H9 (cell line): ENCODE measurements around the gene ABCF1. TPM values are rescaled to one million over a fixed set of nuclear protein-coding genes. Genes with fewer than 3 reads are reported as not detected.

Experiments
- DNase-seq: peaks from one replicate; pipeline ENCODE4 v3.0.0-alpha.2; 2017
- H2AFZ ChIP-seq: one replicate; pipeline ENCODE4 v1.6.1; 2013; ENCODE audit warnings: mild to moderate bottlenecking, low read length, control low read depth, moderate library complexity
- H2AK5ac ChIP-seq: 2 replicates; pipeline ENCODE4 v1.6.1; 2013; ENCODE audit warnings: low read length, control low read depth, mixed read lengths; ENCODE audit not compliant: insufficient read length
- H2BK120ac ChIP-seq: one replicate; pipeline ENCODE4 v1.6.1; 2013; ENCODE audit warnings: low read depth, mild to moderate bottlenecking, low read length, control low read depth, inconsistent platforms; ENCODE audit not compliant: poor library complexity, severe bottlenecking
- H2BK12ac ChIP-seq: 2 replicates; pipeline ENCODE4 v1.6.1; 2013; ENCODE audit warnings: low read length, control low read depth, mixed read lengths, low read depth; ENCODE audit not compliant: insufficient read length
- H2BK15ac ChIP-seq: 2 replicates; pipeline ENCODE4 v1.6.1; 2013; ENCODE audit warnings: low read depth, low read length, control low read depth
- H2BK20ac ChIP-seq: one replicate; pipeline ENCODE4 v1.6.1; 2013; ENCODE audit warnings: low read depth, mild to moderate bottlenecking, low read length, control low read depth, inconsistent platforms; ENCODE audit not compliant: poor library complexity, severe bottlenecking
- H2BK5ac ChIP-seq: 2 replicates; pipeline ENCODE4 v1.6.1; 2013; ENCODE audit warnings: low read length, control low read depth, mixed read lengths; ENCODE audit not compliant: insufficient read length
- H3K14ac ChIP-seq: 2 replicates; pipeline ENCODE4 v1.6.1; 2013; ENCODE audit warnings: low read length, control low read depth; ENCODE audit not compliant: insufficient read depth
- H3K18ac ChIP-seq: 2 replicates; pipeline ENCODE4 v1.6.1; 2013; ENCODE audit warnings: low read depth, mild to moderate bottlenecking, mixed read lengths, low read length, control low read depth; ENCODE audit not compliant: insufficient read length
- H3K23ac ChIP-seq: 2 replicates; pipeline ENCODE4 v1.6.1; 2013; ENCODE audit warnings: low read length, control low read depth, mixed read lengths, low read depth; ENCODE audit not compliant: insufficient read length
- H3K23me2 ChIP-seq: 2 replicates; pipeline ENCODE4 v1.6.1; 2013; ENCODE audit warnings: low read depth, mild to moderate bottlenecking, mixed read lengths, low read length, control low read depth; ENCODE audit not compliant: insufficient read length, poor library complexity, severe bottlenecking
- H3K27ac ChIP-seq: 2 replicates; pipeline ENCODE4 v1.5.1; 2013; ENCODE audit warnings: low read length, control low read depth, mixed read lengths, low read depth; ENCODE audit not compliant: insufficient read length
- H3K27me3 ChIP-seq: 2 replicates; pipeline ENCODE4 v1.6.1; 2013; ENCODE audit warnings: low read length, control low read depth, inconsistent platforms; ENCODE audit not compliant: insufficient read depth
- H3K4ac ChIP-seq: 2 replicates; pipeline ENCODE4 v1.6.1; 2013; ENCODE audit warnings: low read depth, mild to moderate bottlenecking, control low read depth, inconsistent platforms, low read length, moderate library complexity
- H3K4me1 ChIP-seq: 2 replicates; pipeline ENCODE4 v1.6.1; 2013; ENCODE audit warnings: low read length, control low read depth, inconsistent platforms; ENCODE audit not compliant: insufficient read depth
- H3K4me2 ChIP-seq: 2 replicates; pipeline ENCODE4 v1.6.1; 2013; ENCODE audit warnings: low read length, control low read depth, mixed read lengths; ENCODE audit not compliant: insufficient read length, insufficient read depth
- H3K56ac ChIP-seq: 2 replicates; pipeline ENCODE4 v1.6.1; 2013; ENCODE audit warnings: low read depth, mild to moderate bottlenecking, mixed read lengths, low read length, control low read depth; ENCODE audit not compliant: insufficient read length
- H3K79me1 ChIP-seq: 2 replicates; pipeline ENCODE4 v1.6.1; 2013; ENCODE audit warnings: low read depth, mild to moderate bottlenecking, moderate library complexity, low read length, control low read depth, inconsistent platforms; ENCODE audit not compliant: insufficient read depth, poor library complexity, severe bottlenecking
- H3K79me2 ChIP-seq: 2 replicates; pipeline ENCODE4 v1.6.1; 2013; ENCODE audit warnings: low read length, control low read depth, inconsistent platforms; ENCODE audit not compliant: insufficient read depth
- H3K9ac ChIP-seq: 2 replicates; pipeline ENCODE4 v1.6.1; 2013; ENCODE audit warnings: low read length, control low read depth, mixed read lengths; ENCODE audit not compliant: insufficient read length; ENCODE audit errors: extremely low read depth
- H3K9me3 ChIP-seq: one replicate; pipeline ENCODE4 v1.6.1; 2013; ENCODE audit warnings: low read depth, low read length, inconsistent platforms; ENCODE audit not compliant: control insufficient read depth
- H3T11ph ChIP-seq: one replicate; pipeline ENCODE4 v1.6.1; 2013; ENCODE audit warnings: mild to moderate bottlenecking, low read length, control low read depth, inconsistent platforms
- H4K20me1 ChIP-seq: one replicate; pipeline ENCODE4 v1.6.1; 2013; ENCODE audit not compliant: control insufficient read depth, insufficient read length, insufficient read depth
- H4K5ac ChIP-seq: 2 replicates; pipeline ENCODE4 v1.6.1; 2013; ENCODE audit warnings: low read depth, mild to moderate bottlenecking, mixed read lengths, low read length, control low read depth; ENCODE audit not compliant: insufficient read length
- H4K8ac ChIP-seq: replicated peaks from 2 replicates; pipeline ENCODE4 v1.6.1; 2013; ENCODE audit warnings: low read length, control low read depth, mixed read lengths, low read depth; ENCODE audit not compliant: insufficient read length
- H4K91ac ChIP-seq: 2 replicates; pipeline ENCODE4 v1.6.1; 2013; ENCODE audit warnings: low read depth, mild to moderate bottlenecking, moderate library complexity, mixed read lengths, low read length, control low read depth; ENCODE audit not compliant: insufficient read length
- H3K27ac Mint-ChIP-seq, 3 experiments: 2 replicates in 2 of 3; 3 replicates in 1 of 3; pipeline ENCODE4 v1.8.0; 2020 to 2021; ENCODE audit warnings: mixed read lengths in 3 of 3, mild to moderate bottlenecking in 1 of 3, moderate library complexity in 1 of 3
- H3K27me3 Mint-ChIP-seq: 2 replicates; pipeline ENCODE4 v1.8.0; 2021; ENCODE audit warnings: low read depth, mild to moderate bottlenecking, moderate library complexity, mixed read lengths
- H3K36me3 Mint-ChIP-seq, 3 experiments: 2 replicates in 2 of 3; 3 replicates in 1 of 3; pipeline ENCODE4 v1.8.0; 2020 to 2021; ENCODE audit warnings: low read depth in 3 of 3, mixed read lengths in 3 of 3; ENCODE audit not compliant: insufficient read depth in 1 of 3
- H3K4me1 Mint-ChIP-seq, 2 experiments: 2 replicates each; pipeline ENCODE4 v1.8.0; 2020; ENCODE audit warnings: mixed read lengths in 2 of 2
- H3K4me3 Mint-ChIP-seq, 2 experiments: 2 replicates in 1 of 2; 3 replicates in 1 of 2; pipeline ENCODE4 v1.8.0; 2020 to 2021; ENCODE audit warnings: mild to moderate bottlenecking in 2 of 2, mixed read lengths in 2 of 2, moderate library complexity in 1 of 2
- H3K9me3 Mint-ChIP-seq, 2 experiments: 2 replicates in 1 of 2; 3 replicates in 1 of 2; pipeline ENCODE4 v1.8.0; 2020; ENCODE audit warnings: mild to moderate bottlenecking in 2 of 2, mixed read lengths in 2 of 2, moderate library complexity in 1 of 2
- WGBS: extraction: QIAGEN DNeasy Blood & Tissue Kit; methylation state at CpG from one replicate; pipeline ENCODE4 v1.1.7; 2013; ENCODE audit warnings: missing lambda C conversion rate, low lambda C conversion rate, mixed read lengths; ENCODE audit not compliant: insufficient read length; ENCODE audit errors: extremely low coverage; 5-methylcytosine and 5-hydroxymethylcytosine counted together
- total RNA-seq: library from RNA; stranded (reverse); gene quantifications from 2 replicates; pipeline ENCODE4 v1.2.1, GENCODE V29; 2021
- TF ChIP-seq, protein P1 (sequence below): fragments of 200-600 bp; sonication (generic); conservative IDR thresholded peaks from 3 replicates; pipeline ENCODE4 v1.8.0; 2021; ENCODE audit warnings: antibody characterized with exemption, mild to moderate bottlenecking

Gene ABCF1
- total RNA-seq, 1 experiment from 2014 or later: 118 TPM

DNA sequence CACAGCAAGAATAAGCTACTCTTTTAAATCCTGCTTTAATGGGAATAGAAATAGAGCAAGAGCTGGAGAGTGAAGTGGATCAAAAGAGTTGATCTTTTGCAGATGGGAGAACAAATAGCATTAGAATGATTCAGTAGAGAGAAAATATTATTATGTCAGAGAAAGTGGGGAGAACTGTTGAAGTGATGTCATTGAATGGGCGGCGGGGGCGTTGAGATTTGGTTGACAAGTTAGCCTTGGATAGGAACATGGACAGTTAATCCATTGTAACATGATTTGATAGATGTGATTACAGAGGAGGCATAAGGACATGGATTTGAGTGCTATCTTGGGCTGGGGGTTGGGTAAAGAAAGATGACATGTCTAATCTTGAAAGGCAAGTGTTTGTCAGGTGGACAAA is 64.6 kb downstream of the ABCF1 start:
- H3K27ac ChIP-seq: no peak overlapping the region
- no peak for DNase-seq
- H2AFZ ChIP-seq: no peak overlapping the region
- no peak overlapping the region for H2AK5ac ChIP-seq
- H3K23me2 ChIP-seq: no peaks in the 10 kb centered on the region
- H3K79me1 ChIP-seq: no peaks in the 10 kb centered on the region
- 0 out of 7 replicates have a peak overlapping the region, but pooled peaks of 1 of the 3 experiments have one; percentile 14 for H3K27ac Mint-ChIP-seq
- H3K18ac ChIP-seq: no peak overlapping the region
- H3K27me3 Mint-ChIP-seq: no peaks in the 10 kb centered on the region
- H3K4me1 Mint-ChIP-seq: no peaks in the 10 kb centered on the region
- no peak overlapping the region for H2BK15ac ChIP-seq
- no peak overlapping the region for H2BK20ac ChIP-seq
- H3T11ph ChIP-seq: no peak overlapping the region
- H2BK120ac ChIP-seq: no peak overlapping the region
- no peak overlapping the region for H3K4ac ChIP-seq
- H4K8ac ChIP-seq: no peak overlapping the region
- no peaks in the 10 kb centered on the region for H3K27me3 ChIP-seq
- no peak overlapping the region for H3K9ac ChIP-seq
- H3K56ac ChIP-seq: no peak overlapping the region
- no peaks in the 10 kb centered on the region for H3K4me1 ChIP-seq
- H3K36me3 Mint-ChIP-seq: peaks cover 29 to 66% (median 52%) of the 10 kb centered on the region in 3 experiments; a peak in 6 of 7 replicates
- H3K4me2 ChIP-seq: no peak overlapping the region
- no peak overlapping the region for H3K4me3 Mint-ChIP-seq
- H4K91ac ChIP-seq: no peak overlapping the region
- no peak overlapping the region for H2BK5ac ChIP-seq
- H4K20me1 ChIP-seq: no peaks in the 10 kb centered on the region
- no peak overlapping the region for H3K23ac ChIP-seq
- no peaks in the 10 kb centered on the region for H3K9me3 ChIP-seq
- TF ChIP-seq, protein P1, sequence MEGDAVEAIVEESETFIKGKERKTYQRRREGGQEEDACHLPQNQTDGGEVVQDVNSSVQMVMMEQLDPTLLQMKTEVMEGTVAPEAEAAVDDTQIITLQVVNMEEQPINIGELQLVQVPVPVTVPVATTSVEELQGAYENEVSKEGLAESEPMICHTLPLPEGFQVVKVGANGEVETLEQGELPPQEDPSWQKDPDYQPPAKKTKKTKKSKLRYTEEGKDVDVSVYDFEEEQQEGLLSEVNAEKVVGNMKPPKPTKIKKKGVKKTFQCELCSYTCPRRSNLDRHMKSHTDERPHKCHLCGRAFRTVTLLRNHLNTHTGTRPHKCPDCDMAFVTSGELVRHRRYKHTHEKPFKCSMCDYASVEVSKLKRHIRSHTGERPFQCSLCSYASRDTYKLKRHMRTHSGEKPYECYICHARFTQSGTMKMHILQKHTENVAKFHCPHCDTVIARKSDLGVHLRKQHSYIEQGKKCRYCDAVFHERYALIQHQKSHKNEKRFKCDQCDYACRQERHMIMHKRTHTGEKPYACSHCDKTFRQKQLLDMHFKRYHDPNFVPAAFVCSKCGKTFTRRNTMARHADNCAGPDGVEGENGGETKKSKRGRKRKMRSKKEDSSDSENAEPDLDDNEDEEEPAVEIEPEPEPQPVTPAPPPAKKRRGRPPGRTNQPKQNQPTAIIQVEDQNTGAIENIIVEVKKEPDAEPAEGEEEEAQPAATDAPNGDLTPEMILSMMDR: no peak
- WGBS: no CpG with 5 or more reads among the region's 3 CpGs
- H3K14ac ChIP-seq: no peak overlapping the region
- no peaks in the 10 kb centered on the region for H3K79me2 ChIP-seq
- no peak overlapping the region for H4K5ac ChIP-seq
- H2BK12ac ChIP-seq: no peak overlapping the region
- H3K9me3 Mint-ChIP-seq: no peaks in the 10 kb centered on the region; a peak in 1 of 5 replicates
